ENCODE results near the gene LIFR.
A peak's percentile ranks its signal among the peaks of the same experiment; 100 is the strongest.

LIFR gene

DNA sequence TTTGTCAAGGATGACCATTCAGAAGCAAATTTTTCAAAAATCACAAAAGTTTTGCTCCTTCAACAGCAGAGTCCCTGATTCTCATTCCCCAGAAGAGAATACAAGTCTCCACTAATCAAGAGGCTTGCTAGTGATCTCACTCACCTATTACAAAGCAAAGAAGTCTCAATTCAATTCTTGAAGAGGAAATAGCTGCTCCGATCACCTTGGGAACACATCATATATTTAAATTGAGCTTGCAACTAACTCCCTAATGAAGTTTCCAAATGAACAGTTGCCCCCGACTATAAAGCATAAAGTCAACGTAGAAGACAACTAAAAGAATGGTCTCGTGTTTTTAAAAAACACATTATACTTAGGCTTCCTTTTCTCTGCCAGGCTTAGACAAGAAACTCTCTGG, 1.6 kb downstream of the LIFR start:
- in situ Hi-C loops (cut with HindIII; ENCODE audit: low pct_unique_long_range_greater_than_20kb, low sequenced_read_pairs) = no loop called here
- no peak for TF ChIP-seq JUND (IDR thresholded peaks at IDR 0.05; ENCODE audit: low read depth)
- DNase-seq (ENCODE audit: low read depth in 1 of 2, low spot score in 1 of 2) = no peak

DNA sequence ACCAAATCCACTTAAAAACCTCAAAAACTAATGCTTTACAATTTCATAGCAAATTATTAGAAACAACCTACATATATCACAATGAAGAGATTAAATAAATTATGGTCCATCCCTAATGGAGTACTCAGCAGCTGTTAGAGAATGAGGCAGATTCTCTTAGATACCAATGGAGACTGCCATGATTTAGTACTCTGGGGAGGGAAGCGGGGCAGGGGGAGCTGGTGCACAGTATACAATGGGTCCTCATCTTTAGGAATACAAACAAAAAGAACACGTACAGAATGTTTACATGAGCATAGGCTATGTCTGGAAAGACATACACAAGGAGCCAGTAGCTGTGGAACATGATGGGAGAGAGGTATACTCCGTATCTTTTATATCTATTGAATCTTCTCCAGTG, 2.0 kb downstream of the LIFR start:
- DNase-seq (ENCODE audit: low read depth in 1 of 2, low spot score in 1 of 2) = no peak
- in situ Hi-C loops (cut with HindIII; ENCODE audit: low pct_unique_long_range_greater_than_20kb, low sequenced_read_pairs) = no loop called here
- TF ChIP-seq JUND (IDR thresholded peaks at IDR 0.05; ENCODE audit: low read depth) = no peak

GRCh38 chr5:38553001-38553521, 3.4 kb downstream of the LIFR start:
- in situ Hi-C loops (cut with HindIII; ENCODE audit: low pct_unique_long_range_greater_than_20kb, low sequenced_read_pairs) = no loop called here
- no peak for DNase-seq (ENCODE audit: low read depth in 1 of 2, low spot score in 1 of 2)
- TF ChIP-seq JUND (IDR thresholded peaks at IDR 0.05; ENCODE audit: low read depth) = no peak

- TF ChIP-seq JUND (IDR thresholded peaks at IDR 0.05; ENCODE audit: low read depth) = no peak
- in situ Hi-C loops (cut with HindIII; ENCODE audit: low pct_unique_long_range_greater_than_20kb, low sequenced_read_pairs) = no loop called here
- peak; percentile 50 to 76 for DNase-seq (ENCODE audit: low read depth in 1 of 2, low spot score in 1 of 2)
Observed at GRCh38 chr5:38551030-38552017, 5.1 kb downstream of the LIFR start.

GRCh38 chr5:38548064-38548759, 8.2 kb downstream of the LIFR start:
- DNase-seq (ENCODE audit: low read depth in 1 of 2, low spot score in 1 of 2) = no peak
- no peak for TF ChIP-seq JUND (IDR thresholded peaks at IDR 0.05; ENCODE audit: low read depth)
- in situ Hi-C loops (cut with HindIII; ENCODE audit: low pct_unique_long_range_greater_than_20kb, low sequenced_read_pairs) = no loop called here

GRCh38 chr5:38547257-38547656, 9.2 kb downstream of the LIFR start:
- in situ Hi-C loops (cut with HindIII; ENCODE audit: low pct_unique_long_range_greater_than_20kb, low sequenced_read_pairs) = no loop called here
- no peak for TF ChIP-seq JUND (IDR thresholded peaks at IDR 0.05; ENCODE audit: low read depth)
- DNase-seq (ENCODE audit: low read depth in 1 of 2, low spot score in 1 of 2) = no peak

GRCh38 chr5:38546691-38547146, 9.7 kb downstream of the LIFR start:
- TF ChIP-seq JUND (IDR thresholded peaks at IDR 0.05; ENCODE audit: low read depth) = no peak
- DNase-seq (ENCODE audit: low read depth in 1 of 2, low spot score in 1 of 2) = no peak
- in situ Hi-C loops (cut with HindIII; ENCODE audit: low pct_unique_long_range_greater_than_20kb, low sequenced_read_pairs) = no loop called here

- no peak for DNase-seq (ENCODE audit: low read depth in 1 of 2, low spot score in 1 of 2)
- in situ Hi-C loops (cut with HindIII; ENCODE audit: low pct_unique_long_range_greater_than_20kb, low sequenced_read_pairs) = no loop called here
- TF ChIP-seq JUND (IDR thresholded peaks at IDR 0.05; ENCODE audit: low read depth) = no peak
Observed at GRCh38 chr5:38543886-38544285, 12.6 kb downstream of the LIFR start.

DNA sequence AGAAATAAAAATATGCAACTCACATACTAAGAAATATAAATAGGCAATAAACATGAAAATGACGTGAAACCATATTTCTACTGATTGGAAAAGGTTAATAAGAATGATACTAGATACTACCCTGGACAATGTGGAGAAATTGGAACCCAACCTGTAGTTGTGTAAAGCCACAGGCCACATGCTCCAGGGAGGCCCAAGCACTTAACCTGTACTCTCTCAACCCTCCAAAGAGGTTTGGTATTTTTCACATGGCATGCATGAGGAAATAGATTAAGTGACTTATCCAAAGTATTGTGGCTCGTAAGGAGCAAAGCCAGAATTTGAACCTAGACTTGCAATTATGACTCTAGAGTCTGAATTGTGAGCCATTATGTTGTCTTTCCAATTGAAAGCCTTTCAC, 13.4 kb downstream of the LIFR start:
- TF ChIP-seq JUND (IDR thresholded peaks at IDR 0.05; ENCODE audit: low read depth) = no peak
- in situ Hi-C loops (cut with HindIII; ENCODE audit: low pct_unique_long_range_greater_than_20kb, low sequenced_read_pairs) = no loop called here
- no peak for DNase-seq (ENCODE audit: low read depth in 1 of 2, low spot score in 1 of 2)

DNA sequence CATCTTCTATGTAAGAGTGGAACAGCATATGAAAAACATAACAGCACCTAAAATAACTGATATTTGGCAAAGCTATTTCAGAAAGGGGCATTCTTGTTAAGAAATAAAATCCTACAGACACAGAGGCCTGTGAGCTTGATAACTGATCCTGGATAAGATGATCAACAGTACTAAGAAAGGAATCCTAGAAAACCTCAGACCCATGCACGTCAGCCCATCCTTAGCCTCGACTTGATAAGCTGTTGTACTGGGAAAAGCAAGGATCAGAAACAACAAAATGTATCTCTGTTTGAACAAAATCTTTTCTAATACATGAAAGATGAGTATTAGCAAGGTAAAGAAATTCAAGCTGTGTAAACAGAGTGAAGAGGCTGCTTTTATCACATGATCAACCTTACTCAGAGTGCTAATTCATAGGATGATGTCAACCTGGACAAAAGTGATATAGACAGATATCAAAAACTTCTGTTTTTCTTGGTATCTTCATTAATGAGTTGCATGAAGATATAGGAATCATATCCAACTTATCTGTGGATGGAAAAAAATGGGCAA, 15.2 kb downstream of the LIFR start:
- in situ Hi-C loops (cut with HindIII; ENCODE audit: low pct_unique_long_range_greater_than_20kb, low sequenced_read_pairs) = no loop called here
- no peak for TF ChIP-seq JUND (IDR thresholded peaks at IDR 0.05; ENCODE audit: low read depth)
- no peak for DNase-seq (ENCODE audit: low read depth in 1 of 2, low spot score in 1 of 2)

GRCh38 chr5:38540314-38540713, 16.1 kb downstream of the LIFR start:
- in situ Hi-C loops (cut with HindIII; ENCODE audit: low pct_unique_long_range_greater_than_20kb, low sequenced_read_pairs) = no loop called here
- DNase-seq (ENCODE audit: low read depth in 1 of 2, low spot score in 1 of 2) = no peak
- no peak for TF ChIP-seq JUND (IDR thresholded peaks at IDR 0.05; ENCODE audit: low read depth)

- in situ Hi-C loops (cut with HindIII; ENCODE audit: low pct_unique_long_range_greater_than_20kb, low sequenced_read_pairs) = no loop called here
- TF ChIP-seq JUND (IDR thresholded peaks at IDR 0.05; ENCODE audit: low read depth) = no peak
- no peak for DNase-seq (ENCODE audit: low read depth in 1 of 2, low spot score in 1 of 2)
Observed at GRCh38 chr5:38538161-38538560, 18.3 kb downstream of the LIFR start.

- in situ Hi-C loops (cut with HindIII; ENCODE audit: low pct_unique_long_range_greater_than_20kb, low sequenced_read_pairs) = no loop called here
- TF ChIP-seq JUND (IDR thresholded peaks at IDR 0.05; ENCODE audit: low read depth) = no peak
- DNase-seq (ENCODE audit: low read depth in 1 of 2, low spot score in 1 of 2) = no peak
Observed at GRCh38 chr5:38537505-38537904, 18.9 kb downstream of the LIFR start.

Data from T47D (cell line).